Measurements from ENCODE around the gene RNU2-1. TPM values are rescaled to one million over a fixed set of nuclear protein-coding genes. Genes with fewer than 3 reads are reported as not detected.

The RNU2-1 gene
- total RNA-seq, 1 donor, result not detected

DNA sequence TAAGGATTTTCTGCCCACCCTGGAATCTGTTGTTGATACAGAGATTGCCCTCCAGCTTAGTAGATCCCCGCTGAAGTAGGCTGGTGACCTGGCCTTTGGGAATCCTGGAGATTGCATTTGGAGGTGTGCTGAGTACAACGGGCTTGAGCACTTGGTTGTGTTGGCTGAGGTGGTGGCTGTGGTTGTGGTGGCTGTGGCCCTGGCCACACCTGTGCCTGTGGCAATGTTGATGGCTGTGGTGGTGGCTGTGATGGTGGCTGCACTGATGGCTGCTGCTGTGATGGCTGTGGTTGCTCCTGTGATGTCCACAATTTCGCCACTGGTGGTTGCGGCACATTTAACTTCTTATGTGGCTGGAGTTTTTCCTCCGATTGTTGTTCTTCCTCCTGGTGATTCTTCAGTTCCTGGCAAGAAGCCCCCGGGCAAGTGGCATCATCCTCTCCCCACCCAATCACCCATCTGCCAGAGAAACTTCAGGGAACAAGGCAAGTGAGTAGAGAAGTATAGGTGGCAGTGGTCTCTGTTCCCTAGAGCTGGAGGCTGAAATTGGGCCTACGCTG is 9.6 kb downstream of the RNU2-1 start:
- no peak overlapping the region for H3K4me3 ChIP-seq (ENCODE audit: low read depth, low read length)
- no peak for DNase-seq (ENCODE audit: low read depth)
- TF ChIP-seq, protein P1, sequence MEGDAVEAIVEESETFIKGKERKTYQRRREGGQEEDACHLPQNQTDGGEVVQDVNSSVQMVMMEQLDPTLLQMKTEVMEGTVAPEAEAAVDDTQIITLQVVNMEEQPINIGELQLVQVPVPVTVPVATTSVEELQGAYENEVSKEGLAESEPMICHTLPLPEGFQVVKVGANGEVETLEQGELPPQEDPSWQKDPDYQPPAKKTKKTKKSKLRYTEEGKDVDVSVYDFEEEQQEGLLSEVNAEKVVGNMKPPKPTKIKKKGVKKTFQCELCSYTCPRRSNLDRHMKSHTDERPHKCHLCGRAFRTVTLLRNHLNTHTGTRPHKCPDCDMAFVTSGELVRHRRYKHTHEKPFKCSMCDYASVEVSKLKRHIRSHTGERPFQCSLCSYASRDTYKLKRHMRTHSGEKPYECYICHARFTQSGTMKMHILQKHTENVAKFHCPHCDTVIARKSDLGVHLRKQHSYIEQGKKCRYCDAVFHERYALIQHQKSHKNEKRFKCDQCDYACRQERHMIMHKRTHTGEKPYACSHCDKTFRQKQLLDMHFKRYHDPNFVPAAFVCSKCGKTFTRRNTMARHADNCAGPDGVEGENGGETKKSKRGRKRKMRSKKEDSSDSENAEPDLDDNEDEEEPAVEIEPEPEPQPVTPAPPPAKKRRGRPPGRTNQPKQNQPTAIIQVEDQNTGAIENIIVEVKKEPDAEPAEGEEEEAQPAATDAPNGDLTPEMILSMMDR (IDR thresholded peaks at IDR 0.05; ENCODE audit: insufficient read depth, low read length), result no peak

DNA sequence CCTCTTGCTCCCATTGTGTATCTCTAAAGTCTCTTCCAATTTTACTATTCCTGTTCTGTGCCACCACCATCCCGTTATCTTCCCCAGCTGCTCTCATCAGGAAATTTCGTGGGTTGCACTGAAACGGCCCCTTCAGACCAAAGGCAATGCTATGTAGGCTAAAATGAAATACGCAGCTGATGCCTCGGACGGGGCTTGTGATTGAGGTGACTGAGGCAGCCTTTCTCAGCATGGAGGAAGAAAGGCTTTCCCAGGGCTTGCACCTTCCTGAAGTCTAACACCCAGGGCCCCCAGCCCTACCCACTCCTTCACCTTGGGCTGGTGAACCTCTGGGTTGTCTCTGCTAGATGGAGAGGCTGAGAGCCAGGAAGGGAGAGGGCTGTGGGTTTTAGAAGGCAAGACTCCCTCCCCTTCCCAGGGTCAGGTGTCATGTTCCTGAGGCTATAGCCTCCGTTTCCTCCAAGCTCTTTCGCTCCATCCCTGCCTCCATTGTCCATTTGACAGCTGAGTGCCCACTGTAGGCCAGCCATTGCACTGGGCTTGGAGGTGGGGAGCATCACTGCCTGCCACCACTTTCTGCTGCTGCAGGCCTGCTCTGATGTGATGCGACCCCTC is 13.2 kb downstream of the RNU2-1 start:
- no peak overlapping the region for H3K4me3 ChIP-seq (ENCODE audit: low read depth, low read length)
- TF ChIP-seq, protein P1 (IDR thresholded peaks at IDR 0.05; ENCODE audit: insufficient read depth, low read length), result no peak
- DNase-seq (ENCODE audit: low read depth), result no peak

DNA sequence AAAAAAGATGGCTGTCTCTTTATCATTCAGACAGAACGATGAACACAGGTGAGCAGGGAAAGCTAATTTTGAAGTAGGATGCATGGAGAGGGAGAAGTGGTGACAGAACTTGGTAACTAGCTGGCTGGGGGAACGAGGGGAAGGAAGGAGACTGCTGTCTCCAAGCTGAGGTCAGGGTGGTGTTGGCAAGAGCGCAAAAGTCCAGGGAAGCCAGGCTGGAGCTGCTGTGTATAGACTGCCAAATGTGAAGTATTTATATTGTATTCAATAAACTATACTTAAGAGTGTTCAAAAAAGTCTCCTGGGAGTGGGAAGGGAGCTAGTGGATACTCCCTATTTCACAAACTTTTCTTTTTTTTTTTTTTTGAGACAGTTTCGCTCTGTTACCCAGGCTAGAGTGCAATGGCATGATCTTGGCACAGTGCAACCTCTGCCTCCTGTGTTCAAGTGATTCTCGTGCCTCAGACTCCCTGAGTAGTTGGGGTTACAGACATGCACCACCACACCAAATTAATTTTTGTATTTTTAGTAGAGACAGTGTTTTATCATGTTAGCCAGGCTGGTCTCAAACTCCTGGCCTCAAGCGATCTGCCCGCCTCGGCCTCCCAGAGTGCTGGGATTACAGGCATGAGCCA is 13.9 kb downstream of the RNU2-1 start:
- no peak for DNase-seq (ENCODE audit: low read depth)
- no peak overlapping the region for H3K4me3 ChIP-seq (ENCODE audit: low read depth, low read length)
- TF ChIP-seq, protein P1 (IDR thresholded peaks at IDR 0.05; ENCODE audit: insufficient read depth, low read length), result no peak

DNA sequence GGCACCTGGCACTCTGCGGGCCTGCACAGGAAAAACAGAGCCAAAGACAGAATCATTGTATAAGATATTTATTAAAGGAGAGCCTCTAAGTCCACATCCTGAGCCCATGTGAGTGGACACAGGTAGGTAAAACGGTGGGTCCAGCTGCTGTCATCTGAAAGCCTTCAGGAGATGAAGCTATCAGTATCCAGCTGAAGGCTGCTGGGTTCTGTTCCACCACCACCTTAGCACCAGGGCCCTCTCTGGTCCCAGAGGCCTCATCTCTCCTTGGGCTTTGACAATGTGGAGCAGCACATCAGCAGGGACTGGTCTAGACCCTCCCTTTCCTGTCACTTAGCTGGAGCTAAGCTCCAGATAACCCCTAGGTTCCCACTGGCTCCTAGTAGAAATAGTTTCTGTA is 14.8 kb downstream of the RNU2-1 start:
- TF ChIP-seq, protein P1 (IDR thresholded peaks at IDR 0.05; ENCODE audit: insufficient read depth, low read length), result no peak
- no peak for DNase-seq (ENCODE audit: low read depth)
- no peak overlapping the region for H3K4me3 ChIP-seq (ENCODE audit: low read depth, low read length)

- no peak for DNase-seq (ENCODE audit: low read depth)
- TF ChIP-seq, protein P1 (IDR thresholded peaks at IDR 0.05; ENCODE audit: insufficient read depth, low read length), result no peak
- no peak overlapping the region for H3K4me3 ChIP-seq (ENCODE audit: low read depth, low read length)
These were observed 16.1 kb downstream of the RNU2-1 start for GRCh38 chr17:43217614-43218087.

- H3K4me3 ChIP-seq (ENCODE audit: low read depth, low read length), result no peak overlapping the region
- no peak for DNase-seq (ENCODE audit: low read depth)
- TF ChIP-seq, protein P1 (IDR thresholded peaks at IDR 0.05; ENCODE audit: insufficient read depth, low read length), result no peak
These were observed 16.8 kb downstream of the RNU2-1 start for GRCh38 chr17:43216762-43217613.
